Measurements from ENCODE around the gene LINGO4. TPM values are rescaled to one million over a fixed set of nuclear protein-coding genes. Genes with fewer than 3 reads are reported as not detected.

The LINGO4 gene
- total and polyA plus RNA-seq, 7 donors, result 0.36 to 18.2 (median 4.6) TPM

GRCh38 chr1:151801310-151801820, 3.9 kb downstream of the LINGO4 start:
- Histone ChIP-seq H3K4me3 (no peak overlapping the region), H3K4me1 (peaks cover 10% of the 10 kb centered on the region), H3K27me3 (ENCODE audit: insufficient read depth in 3 of 3, low read length in 2 of 3) (no peaks in the 10 kb centered on the region), H3K9me3 (no peaks in the 10 kb centered on the region), H3K36me3 (ENCODE audit: insufficient read depth in 1 of 2, low read depth in 1 of 2) (peaks cover 0 to 3% of the 10 kb centered on the region in 2 donors), H3K27ac (no peak overlapping the region)
- 90 to 92% (median 92%) methylated on average over 12 of the region's 12 CpGs for WGBS, 3 donors
- no peak for TF ChIP-seq CTCF (IDR thresholded peaks at IDR 0.05)
- DNase-seq (no peak), ATAC-seq (peak in 1 of 4 donors; percentile 7)
- intact Hi-C loops (cut with DNase I), result no loop called here

DNA sequence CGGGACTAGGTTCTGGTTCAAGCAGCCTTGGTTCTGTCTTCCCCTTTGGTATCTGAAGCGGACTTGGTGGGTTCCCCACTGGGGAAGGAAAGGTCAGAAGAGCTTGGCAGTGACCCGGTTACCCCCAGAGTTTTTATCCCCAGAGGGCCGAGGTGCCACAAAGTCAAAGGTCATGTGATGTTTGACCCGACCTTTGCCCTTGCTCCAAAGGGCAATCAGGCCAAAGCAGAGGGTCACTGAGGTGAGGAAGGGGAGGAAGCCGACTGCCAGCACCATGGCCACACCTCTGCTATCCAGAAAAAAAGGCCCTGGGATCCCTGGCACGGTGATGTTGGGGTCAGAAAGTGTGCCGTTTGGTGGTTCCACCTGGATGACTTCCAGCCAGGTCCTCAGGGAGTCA, 4.4 kb downstream of the LINGO4 start:
- intact Hi-C loops (cut with DNase I), result no loop called here
- H3K36me3 ChIP-seq (ENCODE audit: insufficient read depth in 1 of 2, low read depth in 1 of 2), result no peaks in the 10 kb centered on the region
- no peak overlapping the region for H3K27ac ChIP-seq
- WGBS, 3 donors, result 41 to 51% (median 44%) methylated on average over 8 of the region's 8 CpGs
- H3K9me3 ChIP-seq, result no peaks in the 10 kb centered on the region
- no peak for DNase-seq
- no peaks in the 10 kb centered on the region for H3K27me3 ChIP-seq (ENCODE audit: insufficient read depth in 3 of 3, low read length in 2 of 3)
- no peak for ATAC-seq
- no peak for TF ChIP-seq CTCF (IDR thresholded peaks at IDR 0.05)
- H3K4me3 ChIP-seq, result no peak overlapping the region
- H3K4me1 ChIP-seq, result peaks cover 10% of the 10 kb centered on the region

DNA sequence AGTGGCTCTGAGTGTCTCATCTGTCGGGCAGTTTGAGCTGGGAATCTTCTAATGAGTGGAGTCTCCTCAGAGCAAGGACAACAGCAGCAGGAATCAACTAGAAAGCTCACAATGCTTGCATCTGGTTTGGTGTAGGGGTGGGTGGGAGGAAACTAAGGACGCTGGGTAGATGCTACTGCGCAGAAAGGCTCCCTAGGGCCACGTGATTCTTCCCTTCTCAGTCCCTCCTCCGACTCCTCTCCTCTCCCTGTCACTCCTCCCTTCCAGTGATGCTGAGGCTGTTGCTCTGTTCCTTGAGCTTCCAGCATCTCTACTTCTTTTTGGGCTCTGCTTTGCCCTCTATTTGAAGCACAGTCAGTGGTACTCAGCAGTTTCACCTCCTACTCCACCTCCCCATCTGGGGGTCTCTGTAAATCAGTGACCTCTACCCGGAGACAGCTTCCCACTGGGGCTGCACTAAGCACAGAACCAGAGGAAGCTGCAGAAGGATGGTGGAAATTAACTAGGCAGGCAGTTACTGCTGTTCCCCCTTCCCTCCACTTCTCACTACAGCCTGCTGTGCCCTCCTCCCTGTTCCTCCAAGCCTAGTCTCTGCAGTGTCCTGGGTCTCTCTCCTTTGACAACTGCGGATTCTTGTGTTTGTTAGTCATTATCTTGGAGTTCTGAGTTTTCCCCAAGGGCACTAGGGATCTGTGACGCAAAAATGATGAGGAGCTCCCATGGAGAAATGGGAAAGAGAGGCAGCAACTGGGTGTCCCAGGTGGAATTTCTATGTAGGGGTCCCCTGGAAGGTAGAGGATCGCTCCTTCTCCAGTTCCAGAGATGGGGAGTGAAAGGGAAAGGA, 5.8 kb downstream of the LINGO4 start:
- peaks cover 0 to 5% of the 10 kb centered on the region in 2 donors for H3K36me3 ChIP-seq (ENCODE audit: insufficient read depth in 1 of 2, low read depth in 1 of 2)
- no peak for ATAC-seq
- WGBS, 3 donors, result 45 to 49% (median 49%) methylated on average over 9 of the region's 9 CpGs

GRCh38 chr1:151798571-151798970, 6.6 kb downstream of the LINGO4 start:
- DNase-seq (no peak), ATAC-seq (no peak)
- H3K4me1 ChIP-seq, result peaks cover 10% of the 10 kb centered on the region
- no peaks in the 10 kb centered on the region for H3K9me3 ChIP-seq
- no peaks in the 10 kb centered on the region for H3K27me3 ChIP-seq (ENCODE audit: insufficient read depth in 3 of 3, low read length in 2 of 3)
- intact Hi-C loops (cut with DNase I), result no loop called here
- no peak overlapping the region for H3K4me3 ChIP-seq
- no peak overlapping the region for H3K27ac ChIP-seq
- no peak for TF ChIP-seq CTCF (IDR thresholded peaks at IDR 0.05)
- peaks cover 0 to 11% of the 10 kb centered on the region in 2 donors for H3K36me3 ChIP-seq (ENCODE audit: insufficient read depth in 1 of 2, low read depth in 1 of 2)
- 84 to 92% (median 88%) methylated on average over 5 of the region's 5 CpGs for WGBS, 3 donors

More for the DNA sequence above, 5.8 kb downstream of the LINGO4 start:
- Histone ChIP-seq H3K27me3 (ENCODE audit: insufficient read depth in 3 of 3, low read length in 2 of 3) (no peaks in the 10 kb centered on the region), H3K4me3 (no peak overlapping the region), H3K9me3 (no peaks in the 10 kb centered on the region), H3K4me1 (peaks cover 10% of the 10 kb centered on the region), H3K27ac (no peak overlapping the region)
- no peak for DNase-seq
- TF ChIP-seq CTCF (IDR thresholded peaks at IDR 0.05), result no peak
- intact Hi-C loops (cut with DNase I), result no loop called here
